ENCODE results near the gene ADD3. TPM values are rescaled to one million over a fixed set of nuclear protein-coding genes. Genes with fewer than 3 reads are reported as not detected.

The ADD3 gene
- total RNA-seq, 1 experiment from 2014 or later: 32.4 TPM

Other genes with a start within 250 kb of the ADD3 start
- gene XPNPEP1, start 84.5 kb upstream of the ADD3 start, total RNA-seq (2021; ENCODE audit: unreplicated experiment): 61.2 TPM
- gene MXI1, start 199.6 kb downstream of the ADD3 start, total RNA-seq (2021; ENCODE audit: unreplicated experiment): 12.1 TPM

All from Panc1 (cell line).